ENCODE results near the gene MCC.

The MCC gene

GRCh38 chr5:113292462-113292861, 195.8 kb downstream of the MCC start:
- TF ChIP-seq CTCF (IDR thresholded peaks at IDR 0.05) = no peak

DNA sequence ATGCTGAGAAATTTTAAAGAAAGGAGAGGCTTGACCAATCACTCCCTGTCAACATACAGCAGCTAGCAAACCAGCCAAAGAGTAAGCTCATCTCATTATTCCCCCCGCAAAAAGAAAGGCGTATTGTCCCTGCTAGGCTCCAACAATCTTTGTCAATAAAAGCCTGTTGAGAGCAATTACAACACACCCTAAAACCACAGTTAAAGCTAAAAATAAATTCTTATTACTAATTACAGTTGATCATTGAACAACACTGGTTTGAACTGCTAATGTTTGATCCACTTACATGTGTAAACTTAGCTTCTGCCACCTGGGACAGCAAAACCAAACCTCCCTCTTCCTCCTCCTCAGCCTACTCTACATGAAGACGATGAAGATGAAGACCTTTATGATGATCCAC, 204.7 kb downstream of the MCC start:
- no peak for TF ChIP-seq CTCF (IDR thresholded peaks at IDR 0.05)

GRCh38 chr5:113282472-113282871, 205.8 kb downstream of the MCC start:
- TF ChIP-seq CTCF (IDR thresholded peaks at IDR 0.05) = no peak

GRCh38 chr5:113281194-113281593, 207.1 kb downstream of the MCC start:
- no peak for TF ChIP-seq CTCF (IDR thresholded peaks at IDR 0.05)

DNA sequence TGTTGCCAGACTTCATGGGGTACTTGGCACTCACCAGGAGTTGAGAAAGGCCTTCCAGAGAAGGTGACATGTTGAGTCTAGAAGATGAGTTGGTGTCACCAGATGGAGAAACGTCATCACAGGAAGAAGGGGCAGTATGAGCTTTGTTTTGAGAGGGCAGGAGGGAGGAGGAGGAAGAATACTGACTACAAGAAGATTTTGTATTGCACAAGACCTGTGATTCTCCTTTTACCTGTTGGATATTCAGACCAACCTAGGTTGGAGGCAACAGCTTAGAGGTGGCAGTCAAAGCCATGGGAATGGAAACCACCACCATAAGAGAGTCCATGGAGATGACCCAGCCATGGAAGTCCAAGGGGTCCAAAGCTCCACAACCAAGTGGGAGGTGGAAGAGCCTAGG, 207.7 kb downstream of the MCC start:
- TF ChIP-seq CTCF (IDR thresholded peaks at IDR 0.05) = no peak

DNA sequence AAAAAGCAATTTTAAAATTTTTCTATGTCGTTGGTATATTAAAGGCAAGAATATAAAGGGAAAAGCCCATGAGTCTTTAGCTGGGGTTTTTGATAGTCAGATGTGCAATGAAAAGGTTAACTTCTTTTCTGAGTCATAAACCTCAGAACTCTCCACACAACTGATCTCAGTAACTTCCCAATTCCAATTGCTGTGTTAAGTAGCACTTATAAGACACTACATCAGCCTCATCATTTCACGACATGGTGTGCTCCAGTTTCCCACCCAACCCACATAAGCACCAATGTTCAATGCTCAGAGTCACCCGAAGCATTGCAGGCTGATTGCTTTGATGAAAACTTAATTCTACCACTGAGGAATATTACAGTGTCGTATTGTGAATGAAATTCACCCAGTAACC, 209.3 kb downstream of the MCC start:
- TF ChIP-seq CTCF (IDR thresholded peaks at IDR 0.05) = no peak

DNA sequence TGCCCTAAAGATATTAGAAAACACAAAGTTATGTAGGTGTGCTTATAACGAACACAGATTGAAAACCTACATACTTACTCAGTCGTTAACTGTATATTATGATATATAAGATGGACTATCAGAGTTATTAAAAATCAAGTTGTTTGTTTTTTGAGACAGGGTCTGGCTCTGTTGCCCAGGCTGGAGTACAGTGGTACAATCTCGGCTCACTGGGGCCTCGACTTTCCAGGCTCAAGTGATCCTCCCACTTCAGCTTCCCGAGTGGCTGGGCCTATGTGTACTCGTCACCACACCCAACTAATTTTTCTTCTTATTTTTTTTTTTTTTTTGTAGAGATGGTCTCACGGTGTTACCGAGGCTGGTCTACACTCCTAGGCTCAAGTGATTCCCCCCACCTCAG, 211.8 kb downstream of the MCC start:
- TF ChIP-seq CTCF (IDR thresholded peaks at IDR 0.05) = no peak

GRCh38 chr5:113276001-113276400, 212.3 kb downstream of the MCC start:
- no peak for TF ChIP-seq CTCF (IDR thresholded peaks at IDR 0.05)
